ENCODE measurements around the gene TMEM272.

TMEM272 gene, protein sequence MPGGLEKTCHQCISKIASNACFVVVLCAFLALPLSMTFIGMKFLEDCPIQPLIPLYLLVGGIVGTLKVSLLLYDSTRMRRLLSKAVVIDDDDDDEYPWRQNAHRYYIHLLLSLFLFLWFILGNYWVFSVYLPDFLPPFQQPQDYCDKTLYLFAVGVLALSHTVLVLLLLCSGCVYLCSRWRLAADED

DNA sequence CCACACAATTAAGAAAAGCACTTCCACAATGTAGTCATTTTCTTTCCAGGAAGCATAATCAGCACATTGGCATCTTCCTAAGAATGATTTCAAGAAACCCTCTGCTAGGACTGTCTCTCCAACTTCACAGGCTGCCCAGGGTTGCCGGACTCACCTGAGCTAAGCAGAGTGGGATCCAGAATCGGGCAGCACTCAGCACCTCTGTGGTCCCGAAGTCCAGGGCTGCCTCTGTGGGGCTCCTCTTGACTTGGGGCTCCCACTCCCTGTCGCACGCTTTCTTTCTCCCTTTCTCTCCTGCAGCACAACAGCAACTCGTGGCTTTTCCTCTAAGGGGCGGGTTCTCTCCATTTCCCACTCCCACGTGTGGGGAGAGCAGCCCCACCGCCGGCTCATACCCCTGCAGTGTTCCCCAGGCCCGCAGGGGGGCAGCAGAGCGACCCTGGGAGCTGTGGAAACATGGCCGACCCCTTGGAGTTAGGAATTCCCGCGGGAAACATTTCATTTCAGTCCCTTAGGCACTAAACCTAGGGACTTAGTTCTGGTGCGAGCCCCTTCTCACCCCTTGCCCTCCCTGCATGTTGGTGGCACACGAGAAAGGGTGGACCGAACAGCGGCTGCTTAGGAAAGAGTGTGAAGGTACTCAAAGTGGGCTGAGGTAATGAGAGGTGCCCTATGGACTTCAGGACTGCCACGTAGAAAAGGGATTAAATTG lies at the start of gene TMEM272:
TMEM272 (minus strand) TSS at position 316 of the 712 bp plus-strand sequence. CDS start 6,647 bp downstream, outside the sequence.
- peak in 45 of 58 donors; percentile 8 to 82 (median 27) for DNase-seq

DNA sequence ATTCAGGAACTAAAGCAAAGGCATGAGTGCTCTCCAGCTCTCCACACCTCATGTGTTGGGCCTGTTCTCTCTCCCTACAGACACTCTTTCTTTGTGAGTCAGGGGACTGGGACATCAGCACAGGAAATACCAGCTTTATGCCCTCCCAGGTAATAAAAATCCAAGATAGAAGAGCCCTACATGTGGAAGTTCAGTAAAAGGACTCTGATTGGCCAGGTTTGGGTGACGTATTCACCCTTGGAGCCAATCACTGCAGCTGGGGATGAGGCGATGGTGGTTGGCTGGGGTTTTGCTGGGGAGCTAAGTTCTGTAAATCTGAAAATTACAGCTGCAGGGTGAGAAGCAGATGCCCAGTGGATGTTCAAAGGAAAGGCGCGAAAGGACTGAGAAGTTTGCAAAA lies 49.3 kb upstream of the TMEM272 start:
- DNase-seq = no peak

DNA sequence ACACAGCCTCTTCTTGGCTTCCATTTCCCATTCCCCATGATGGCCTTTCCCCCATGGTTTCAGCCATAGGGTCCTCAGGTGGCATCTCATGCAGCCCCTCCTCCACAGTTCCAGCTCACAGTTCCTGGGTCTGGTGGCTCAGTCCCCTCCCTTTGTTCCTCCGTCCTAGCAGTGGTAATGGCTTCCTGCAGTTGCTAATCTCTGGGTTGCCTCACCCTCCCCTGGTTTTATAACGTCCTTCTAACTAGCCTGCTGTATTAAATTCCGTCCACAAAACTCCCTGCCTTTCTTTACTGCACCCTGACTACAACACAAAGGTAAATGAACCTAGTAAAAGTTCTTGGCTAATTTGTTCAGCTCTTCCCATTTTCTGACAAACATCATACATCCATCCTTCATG lies 47.7 kb upstream of the TMEM272 start:
- no peak for DNase-seq

DNA sequence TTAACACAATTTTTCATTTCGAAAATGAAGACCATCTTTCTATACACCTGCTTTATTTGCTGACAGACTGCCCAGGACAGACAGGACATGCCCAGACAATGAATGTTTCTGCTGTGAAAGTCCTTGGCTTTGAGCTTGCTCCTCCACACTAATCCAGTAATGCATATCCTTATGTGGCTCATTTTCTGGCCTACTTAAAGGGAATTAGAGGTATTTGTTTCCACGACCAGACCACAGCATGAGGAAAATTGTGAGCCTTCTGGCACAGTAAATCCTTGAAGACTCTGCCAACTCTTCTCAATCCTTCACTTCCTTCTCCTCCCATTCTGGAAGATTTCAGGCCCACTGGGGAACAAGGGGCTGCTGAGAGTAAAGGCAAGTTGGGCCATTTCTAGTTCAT lies 42.5 kb upstream of the TMEM272 start:
- no peak for DNase-seq

DNA sequence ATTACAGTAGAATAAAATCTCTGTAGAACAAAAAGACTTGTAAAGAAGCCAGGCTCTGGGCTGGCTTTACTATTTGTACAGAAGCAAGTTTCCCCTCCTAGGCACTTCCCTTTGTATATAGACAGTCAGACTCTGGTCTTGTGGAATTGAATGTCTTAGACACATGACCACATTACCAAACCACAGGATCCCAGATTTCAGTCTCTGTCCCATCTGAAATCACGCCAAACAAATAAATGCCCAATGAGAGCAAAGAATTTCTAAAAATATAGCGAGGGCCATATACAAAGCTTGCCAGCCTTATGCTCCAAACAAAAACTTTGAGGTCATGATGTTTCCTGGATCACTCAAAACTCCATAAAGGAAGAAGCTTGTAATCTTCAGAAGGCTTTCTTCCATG lies 40.7 kb upstream of the TMEM272 start:
- DNase-seq = no peak

DNA sequence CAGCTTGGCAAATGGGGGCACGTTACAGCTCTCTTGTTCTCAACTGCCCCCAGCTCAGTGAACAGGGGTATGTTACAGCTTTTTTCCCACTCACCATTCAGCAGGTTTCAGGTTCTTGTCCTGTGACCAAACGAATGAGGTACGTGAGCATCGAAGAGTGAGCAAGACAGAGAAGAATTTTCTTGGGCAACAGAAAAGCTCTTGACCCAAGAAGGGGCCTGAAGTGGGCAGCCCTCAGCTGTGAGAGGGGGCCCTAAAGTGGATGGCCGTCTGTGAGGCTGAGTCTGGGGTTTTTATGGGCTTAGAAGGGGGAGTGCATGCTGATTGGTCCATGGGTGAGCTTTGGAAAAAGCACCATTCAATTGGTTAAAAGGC lies 38.2 kb upstream of the TMEM272 start:
- DNase-seq = no peak

DNA sequence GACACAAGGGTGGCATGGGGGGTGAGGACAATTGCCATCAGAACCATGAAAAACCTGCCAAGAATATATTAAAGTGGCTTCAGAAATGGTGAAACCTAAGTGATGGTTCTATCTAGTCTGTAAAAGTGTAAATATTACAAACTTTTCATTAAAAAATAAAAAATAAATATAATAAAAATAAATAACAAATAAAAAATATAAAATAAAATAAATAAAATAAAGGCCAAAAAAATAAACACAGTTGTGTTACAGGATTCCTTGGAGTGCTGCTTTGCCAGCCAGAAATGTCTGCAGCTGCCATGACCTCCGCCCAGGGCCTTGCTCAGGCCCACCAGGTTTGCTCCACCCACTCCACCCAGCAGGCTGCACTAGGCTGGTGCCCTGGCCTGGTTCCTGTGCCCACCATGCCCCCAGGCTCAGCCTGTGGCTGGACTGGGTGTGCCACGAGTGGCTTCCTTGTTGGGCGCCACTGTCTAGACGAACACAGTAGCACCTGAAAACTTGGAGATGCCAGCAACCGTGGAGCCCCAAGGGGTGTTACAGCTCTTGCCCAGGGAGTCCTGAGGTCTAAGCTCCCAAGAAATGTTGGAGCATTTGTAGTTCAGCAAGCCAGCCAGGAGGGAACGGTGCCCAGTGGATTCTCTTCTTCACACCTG lies 37.7 kb upstream of the TMEM272 start:
- no peak for DNase-seq

DNA sequence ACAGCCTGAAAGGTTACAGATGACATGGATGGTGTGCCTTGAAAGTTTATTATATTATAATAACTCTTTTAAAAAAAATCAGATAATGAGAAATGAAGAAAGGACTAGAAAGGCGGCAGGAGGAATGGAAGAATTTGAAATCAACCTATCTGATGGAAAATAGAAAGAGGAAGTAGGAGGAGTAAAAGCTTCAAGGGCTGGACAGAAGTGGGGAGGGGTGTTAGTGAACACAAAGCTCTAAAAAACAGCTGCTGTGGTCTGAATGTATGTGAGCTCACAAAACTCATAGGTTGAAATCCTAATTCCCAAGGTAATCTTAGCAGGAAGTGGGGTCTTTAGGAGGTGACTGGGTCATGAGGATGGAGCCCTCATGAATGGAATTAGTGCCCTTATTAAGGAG lies 36.3 kb upstream of the TMEM272 start:
- DNase-seq = no peak

DNA sequence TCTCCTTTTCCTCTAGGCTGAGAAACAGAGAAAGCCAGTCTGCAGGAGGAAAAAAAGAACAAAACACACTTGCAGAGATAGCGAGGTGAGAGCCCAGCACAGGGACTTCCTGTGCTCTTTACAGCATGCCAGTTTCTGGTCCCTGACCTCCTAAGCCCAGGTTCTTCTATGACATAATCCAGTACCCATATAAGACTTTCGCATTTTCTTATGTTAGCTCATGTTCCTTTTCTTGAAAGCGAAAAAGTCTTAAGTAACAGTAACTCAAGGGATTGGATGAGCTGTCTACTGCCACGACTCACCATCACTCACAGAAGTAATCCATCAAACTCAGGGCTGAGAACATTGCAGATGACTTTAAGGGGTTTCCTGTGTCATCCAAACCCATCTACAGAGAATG lies 34.2 kb upstream of the TMEM272 start:
- no peak for DNase-seq

DNA sequence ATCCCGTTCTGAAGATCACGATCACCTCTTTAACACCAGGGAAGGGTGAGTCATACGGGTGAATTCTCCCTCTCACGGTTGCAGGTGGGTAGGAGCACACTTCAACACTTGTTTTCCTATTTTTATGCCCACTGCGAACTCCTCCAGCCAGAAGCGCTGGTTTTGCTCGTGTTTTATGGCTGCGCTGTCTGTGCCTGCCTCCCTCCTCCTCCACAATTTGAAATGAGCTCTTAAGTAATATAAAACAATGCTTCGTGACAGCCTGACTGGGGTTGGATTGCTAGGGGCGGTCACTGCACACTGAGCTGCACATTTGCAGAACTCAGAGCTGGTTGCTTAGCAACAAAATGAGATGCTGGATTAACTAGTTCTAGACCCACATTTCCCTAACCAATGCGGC lies 29.7 kb upstream of the TMEM272 start:
- DNase-seq = peak in 29 of 58 donors; percentile 3 to 48 (median 29)

DNA sequence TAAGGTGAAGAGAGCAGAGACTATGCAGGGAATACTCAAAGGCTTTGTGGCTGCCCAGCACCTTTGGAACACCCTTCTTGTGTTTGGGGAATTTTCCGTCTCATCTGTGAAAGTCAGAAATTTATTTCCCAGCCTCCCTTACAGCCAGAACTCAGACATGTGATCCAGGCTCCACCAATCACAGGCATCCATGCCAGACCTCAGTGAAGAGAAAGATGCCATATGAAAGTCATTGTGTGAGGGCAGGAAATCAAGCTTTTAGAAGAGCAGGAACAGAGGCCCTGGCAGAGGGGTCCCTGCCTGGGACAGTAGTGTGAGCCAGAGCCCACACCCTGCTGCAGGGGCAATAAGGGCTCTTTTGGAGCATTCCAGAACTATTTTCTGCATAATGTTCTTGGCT lies 28.9 kb upstream of the TMEM272 start:
- no peak for DNase-seq

DNA sequence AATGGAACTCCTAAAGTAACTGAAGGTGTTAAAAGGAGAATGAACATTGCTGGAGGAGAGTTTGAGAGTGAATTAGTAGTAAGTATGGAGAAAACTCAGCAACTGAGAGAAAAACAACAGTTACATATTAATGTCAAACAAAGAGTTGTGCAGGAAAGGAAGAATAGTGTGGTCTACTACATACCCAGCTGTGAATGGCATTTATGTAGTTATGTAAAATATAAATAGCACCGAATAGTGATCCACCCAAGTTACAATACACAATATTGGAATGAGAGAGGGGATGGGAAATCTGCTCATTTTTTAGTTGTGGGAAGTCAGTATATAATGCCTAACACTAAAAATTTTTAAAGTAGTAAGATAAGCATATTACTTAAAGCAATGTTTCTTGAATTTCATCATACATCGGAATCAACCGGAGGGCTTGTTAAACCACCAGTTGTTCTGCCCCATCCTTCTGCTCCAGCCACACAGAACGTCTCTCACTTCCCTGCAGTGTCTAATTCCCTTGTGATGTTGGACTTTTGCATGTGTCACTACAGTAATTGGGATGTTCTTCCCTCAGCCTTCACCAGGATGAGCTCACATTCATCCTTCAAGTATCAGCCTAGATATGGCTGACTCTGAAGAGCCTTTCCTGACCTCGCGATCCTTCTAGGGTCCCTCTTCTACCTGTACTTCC lies 28.3 kb upstream of the TMEM272 start:
- DNase-seq = no peak

DNA sequence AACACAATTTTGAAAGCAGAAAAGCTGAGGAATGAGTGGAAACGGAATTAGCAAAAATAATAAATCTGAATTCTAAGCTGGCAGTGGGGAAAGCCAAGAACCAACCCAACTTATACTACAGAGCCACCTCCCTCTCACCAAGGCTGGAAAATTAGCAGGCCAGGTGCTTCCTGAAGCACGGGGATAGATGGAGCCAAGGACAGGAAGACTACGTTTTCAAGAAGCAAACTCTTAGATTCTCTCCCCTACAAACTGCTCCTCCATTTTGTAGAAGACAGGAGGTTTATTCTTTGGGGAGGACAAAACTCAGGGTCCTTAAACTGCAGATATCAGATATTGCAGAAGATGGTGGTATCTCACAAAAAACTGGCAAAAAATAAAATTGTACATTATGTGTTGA lies 25.6 kb upstream of the TMEM272 start:
- no peak for DNase-seq

DNA sequence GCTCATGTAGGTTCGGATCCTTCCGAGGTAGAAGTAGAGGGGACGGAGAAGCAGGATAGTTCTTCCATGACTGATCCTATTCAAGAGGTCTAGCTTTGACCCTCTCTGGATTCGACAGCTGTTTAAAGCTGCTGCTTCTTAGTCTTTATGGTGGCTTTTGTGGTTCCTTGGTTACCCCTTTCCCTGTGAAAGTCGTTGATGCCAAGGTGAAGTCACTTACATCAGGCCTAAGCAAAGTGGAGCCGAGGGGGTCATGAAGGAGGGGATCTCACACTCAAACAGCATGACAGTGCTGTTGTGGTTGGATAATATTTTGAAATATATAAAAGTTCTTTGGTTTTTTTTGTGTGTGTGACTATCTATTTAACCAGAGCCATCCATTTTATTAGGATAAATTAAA lies 24.9 kb upstream of the TMEM272 start:
- no peak for DNase-seq

DNA sequence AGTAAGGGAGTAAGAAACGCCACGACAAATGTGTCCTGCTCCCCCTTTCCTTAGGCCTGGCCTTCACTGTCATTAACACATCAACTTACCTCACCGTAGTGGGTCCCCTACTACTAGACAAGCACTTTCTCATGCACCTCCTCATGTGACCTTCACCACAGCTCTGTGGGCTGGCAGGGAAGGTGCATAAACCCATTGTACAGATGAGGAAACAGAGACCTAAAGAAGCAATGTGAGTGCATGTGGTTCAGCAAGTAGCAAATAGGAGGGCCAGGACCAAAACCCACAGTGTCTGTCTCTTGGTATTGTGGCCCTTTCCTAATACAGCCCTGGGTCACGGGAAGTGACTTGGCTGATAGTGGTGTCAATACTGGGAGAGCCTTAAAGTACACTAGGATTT lies 22.1 kb upstream of the TMEM272 start:
- DNase-seq = no peak

DNA sequence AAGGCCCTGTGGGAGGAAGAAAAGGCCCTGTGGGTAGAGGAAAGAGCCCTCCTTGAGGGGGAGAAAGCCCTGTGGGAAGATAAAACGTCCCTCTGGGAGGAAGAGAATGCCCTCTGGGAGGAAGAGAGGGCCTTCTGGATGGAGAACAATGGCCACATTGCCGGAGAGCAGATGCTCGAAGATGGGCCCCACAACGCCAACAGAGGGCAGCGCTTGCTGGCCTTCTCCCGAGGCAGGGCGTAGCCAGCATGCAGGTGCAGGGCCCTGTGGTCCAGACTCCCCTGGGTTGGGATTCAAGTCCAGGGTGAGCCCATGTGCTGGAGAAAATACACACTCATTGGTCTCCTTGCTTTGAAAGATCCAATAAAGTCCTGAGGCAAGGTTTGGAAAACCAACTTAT lies 20.9 kb upstream of the TMEM272 start:
- no peak for DNase-seq

DNA sequence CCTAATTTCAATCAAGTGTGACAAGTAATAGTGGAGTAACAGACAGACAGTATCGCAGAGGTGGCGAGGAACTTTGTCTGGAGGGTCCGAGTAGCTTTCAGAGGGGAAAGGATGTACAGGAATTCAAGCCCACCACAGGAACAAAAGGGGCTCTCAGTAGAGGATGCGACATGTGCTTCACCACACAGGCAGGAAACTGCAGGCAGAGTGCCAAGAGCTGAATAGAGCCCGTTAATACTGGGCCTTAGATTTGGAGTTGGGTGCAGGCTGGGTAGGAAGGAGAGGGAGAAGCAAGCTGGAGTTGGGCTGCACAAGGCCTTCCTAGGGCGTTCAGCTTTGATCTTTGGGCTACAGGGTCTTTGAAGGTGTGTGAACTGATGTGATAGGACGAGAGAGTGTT lies 18.0 kb upstream of the TMEM272 start:
- DNase-seq = no peak

DNA sequence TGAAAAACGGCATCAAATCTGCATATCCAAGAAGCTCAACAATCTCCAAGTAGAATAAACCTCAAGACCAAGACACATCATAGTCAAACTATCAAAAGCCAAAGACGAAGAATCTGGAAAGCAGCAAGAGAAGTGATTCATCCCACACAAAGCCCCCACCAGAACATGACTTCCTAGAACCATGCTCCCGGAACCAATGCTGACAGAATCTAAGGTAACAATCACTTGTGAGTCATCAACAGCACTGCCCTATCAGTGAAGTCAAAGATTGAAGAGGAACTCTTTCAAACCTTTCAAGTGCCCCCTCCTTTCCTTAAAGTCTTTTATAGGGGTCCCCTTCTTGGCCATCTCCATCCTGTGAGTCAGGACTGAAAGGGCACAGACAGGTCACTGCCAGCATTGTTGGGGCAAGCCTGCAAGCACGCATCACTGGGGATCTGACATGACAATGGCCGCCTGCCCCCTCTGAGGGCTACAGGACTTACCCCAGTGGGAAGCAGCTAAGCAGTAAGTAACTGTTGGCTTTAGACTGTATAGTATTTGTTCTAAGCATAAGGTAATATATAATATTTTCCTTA lies 16.8 kb upstream of the TMEM272 start, which contains the start of gene CCDC70:
CCDC70 (plus strand) TSS at position 247 of the 578 bp plus-strand sequence. CDS start 3,443 bp downstream, outside the sequence.
- DNase-seq = no peak

DNA sequence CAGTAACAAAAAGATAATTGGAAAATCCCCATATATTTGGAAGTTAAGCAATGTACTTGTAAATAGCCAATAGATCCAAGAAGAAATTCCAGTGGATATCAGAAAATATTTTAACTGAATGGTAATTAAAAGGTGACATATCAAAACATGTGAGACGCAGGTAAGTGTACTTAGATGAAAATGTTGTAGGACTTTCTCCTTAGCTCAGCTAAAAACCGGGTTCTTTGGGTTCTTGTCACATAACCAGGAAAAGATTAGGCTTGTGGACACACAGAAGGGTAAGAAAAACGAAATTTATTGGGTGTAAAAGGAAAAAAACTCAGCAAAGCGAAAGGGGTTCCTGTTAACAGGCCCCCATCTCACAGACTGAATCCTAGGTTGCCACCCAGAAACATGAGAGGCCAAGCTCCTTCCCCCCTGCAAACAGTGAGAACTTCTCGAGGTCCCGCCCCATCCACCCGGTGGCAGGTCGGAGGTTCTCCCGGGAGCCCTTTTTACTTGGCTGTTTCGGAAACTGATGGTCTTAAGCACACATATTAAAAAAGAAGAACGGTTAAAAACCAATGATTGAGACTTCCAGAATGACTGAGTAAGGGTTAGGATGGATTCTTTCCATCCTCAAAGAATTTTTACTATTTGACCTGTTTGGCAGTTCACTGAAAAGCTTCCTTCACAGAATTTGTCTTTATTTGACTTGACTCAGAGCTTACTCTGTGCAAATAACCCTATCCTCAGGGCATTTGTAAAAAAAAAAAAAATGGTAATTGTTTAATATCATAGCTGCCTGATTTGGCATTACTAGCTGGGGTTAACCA lies 13.7 kb upstream of the TMEM272 start:
- DNase-seq = no peak

DNA sequence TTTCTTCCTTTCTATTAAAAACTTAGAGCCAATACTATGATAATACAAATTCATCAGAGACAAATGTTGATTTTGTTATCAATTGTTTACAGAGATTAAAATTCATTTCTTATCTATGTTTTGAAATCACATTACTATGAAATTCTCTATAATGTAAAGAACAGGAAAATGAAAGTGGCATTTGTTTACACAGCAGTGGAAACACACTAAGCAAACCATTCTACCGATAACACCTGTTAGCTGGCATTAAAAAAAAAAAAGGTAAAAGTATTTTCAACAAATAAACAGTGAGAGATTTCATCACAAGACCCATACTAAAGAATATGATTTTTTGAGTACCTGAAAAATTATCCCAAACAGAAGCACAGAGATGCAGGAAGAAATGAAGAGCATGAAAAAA lies 12.0 kb upstream of the TMEM272 start:
- DNase-seq = no peak
